H54 (cell line): Measurements from ENCODE around the gene CALCA.
A peak's percentile ranks its signal among the peaks of the same experiment; 100 is the strongest.
"Not testable (repeated sequence)": the region's sequence is repeated elsewhere in the genome, so short reads cannot be mapped to it uniquely, and the experiment has no call there.

Experiments used
- DNase-seq: peaks from one replicate; pipeline ENCODE4 v3.0.0; 2011; ENCODE audit warnings: low spot score, mixed read lengths; ENCODE audit not compliant: insufficient read length
- FAIRE-seq: peaks from 3 replicates; lab custom pipeline; 2011; peaks lifted over from hg19 to GRCh38; lab: Jason Lieb, UNC
- POLR2A ChIP-seq: IDR thresholded peaks from 2 replicates; pipeline ENCODE4 v1.6.1; 2011; ENCODE audit warnings: low read depth, mild to moderate bottlenecking, low read length

CALCA gene

GRCh38 chr11:14971865-14972580 is at the start of gene CALCA:
CALCA (minus strand) TSS chr11:14972351; CDS start chr11:14971192, 1,159 bp downstream.
- TF ChIP-seq POLR2A: no peak
- DNase-seq (no peak), FAIRE-seq (no peak)

DNA sequence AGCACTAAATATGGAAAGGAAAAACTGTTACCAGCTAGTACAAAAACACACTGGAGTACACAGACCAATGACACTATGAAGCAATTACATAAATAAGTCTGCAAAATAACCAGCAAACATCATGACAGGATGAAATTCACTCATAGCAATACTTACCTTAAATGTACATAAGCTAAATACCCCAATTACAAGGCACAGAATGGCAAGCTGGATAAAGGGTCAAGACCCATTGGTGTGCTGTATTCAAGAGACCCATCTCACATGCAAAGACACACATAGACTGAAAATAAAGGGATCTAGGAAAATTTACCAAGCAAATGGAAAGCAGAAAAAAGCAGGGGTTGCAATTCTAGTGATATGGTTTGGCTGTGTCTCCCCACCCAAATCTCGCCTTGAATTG is 44.0 kb upstream of the CALCA start:
- DNase-seq: no peak
- TF ChIP-seq POLR2A: no peak
- FAIRE-seq: no peak

DNA sequence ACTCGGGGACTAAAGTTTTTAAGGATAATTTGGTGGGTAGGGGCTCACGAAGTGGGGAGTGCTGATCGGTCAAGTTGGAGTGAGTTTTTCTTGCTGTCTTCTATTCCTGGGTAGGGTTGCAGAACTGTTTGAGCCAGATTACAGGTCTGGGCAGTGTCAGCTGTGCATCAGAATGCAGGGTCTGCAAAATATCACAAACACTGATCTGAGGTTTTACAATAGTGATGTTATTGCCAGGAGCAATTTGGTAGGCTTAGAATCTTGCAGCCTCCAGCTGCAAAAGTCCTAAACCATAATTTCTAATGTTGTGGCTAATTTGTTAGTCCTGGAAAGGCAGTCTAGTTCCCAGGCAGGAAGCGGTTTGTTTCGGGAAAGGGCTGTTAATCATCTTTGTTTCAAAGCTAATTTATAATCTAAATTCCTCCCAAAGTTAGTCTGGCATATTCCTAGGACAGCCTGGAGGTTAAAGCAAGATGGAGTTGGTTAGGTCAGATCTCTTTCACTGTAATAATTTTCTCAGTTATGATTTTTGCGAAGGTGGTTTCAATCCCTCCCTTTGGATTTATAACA is 39.7 kb upstream of the CALCA start:
- no peak for DNase-seq
- TF ChIP-seq POLR2A: no peak
- FAIRE-seq: no peak

DNA sequence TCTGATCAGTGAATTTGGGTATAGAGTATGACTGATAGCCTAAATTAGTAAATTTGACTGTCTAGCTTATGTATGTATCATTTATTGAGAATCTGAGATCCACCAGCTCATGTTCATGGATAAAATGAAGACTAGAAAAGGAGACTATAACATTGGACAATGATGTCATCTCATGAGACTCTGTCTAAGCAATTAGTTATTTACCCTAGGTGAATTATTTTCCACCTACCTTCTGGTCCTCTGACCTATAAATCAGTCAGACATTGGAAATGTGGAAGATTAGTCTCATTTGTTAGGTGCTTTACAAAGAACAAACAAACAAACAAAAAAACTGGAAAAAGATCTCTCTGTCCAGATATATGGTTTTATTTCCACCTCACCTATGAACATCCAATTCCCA is 38.7 kb upstream of the CALCA start:
- FAIRE-seq (no peak), DNase-seq (no peak)
- no peak for TF ChIP-seq POLR2A

- FAIRE-seq (no peak), DNase-seq (no peak)
These were observed 34.1 kb upstream of the CALCA start for GRCh38 chr11:15006139-15006759.

DNA sequence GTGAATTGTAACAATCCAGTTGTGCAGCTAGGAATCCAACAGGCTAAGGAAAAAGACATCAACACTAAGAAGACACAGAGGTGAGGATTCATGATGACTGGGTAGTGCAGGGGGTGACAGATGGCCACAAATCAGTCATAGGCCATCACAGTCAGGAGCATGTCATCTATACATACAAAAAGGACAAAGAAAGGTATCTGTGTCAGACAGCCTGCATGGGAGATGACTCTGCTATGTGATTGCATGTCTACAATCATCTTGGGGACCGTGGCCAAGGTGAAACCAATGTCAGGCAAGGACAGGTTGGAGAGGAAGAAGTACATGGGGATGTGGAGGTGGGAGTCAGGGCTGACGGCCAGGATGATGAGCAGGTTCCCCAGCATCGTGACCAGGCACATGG is 16.0 kb upstream of the CALCA start:
- FAIRE-seq, DNase-seq: not testable (repeated sequence)

More at GRCh38 chr11:15006139-15006759, 34.1 kb upstream of the CALCA start:
- TF ChIP-seq POLR2A: no peak

DNA sequence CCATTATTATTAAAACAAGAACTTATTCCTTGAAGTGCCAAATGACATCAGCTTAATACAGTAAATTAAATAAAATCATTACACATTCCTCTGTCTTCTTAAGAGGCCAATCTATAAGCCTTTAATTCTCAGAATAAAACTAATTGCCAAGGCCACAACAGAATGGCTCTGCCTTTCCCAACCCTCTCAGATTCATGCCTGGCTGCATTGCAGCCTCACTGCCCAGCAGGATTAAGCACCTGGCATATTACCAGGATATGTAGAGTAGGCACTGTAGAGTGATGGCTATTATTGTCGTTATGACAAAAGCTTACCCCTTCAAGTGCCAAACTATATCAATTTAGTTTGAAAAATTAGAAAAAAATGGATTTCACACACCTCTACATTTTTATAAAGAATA is 9.4 kb upstream of the CALCA start:
- TF ChIP-seq POLR2A: no peak
- FAIRE-seq: no peak

DNA sequence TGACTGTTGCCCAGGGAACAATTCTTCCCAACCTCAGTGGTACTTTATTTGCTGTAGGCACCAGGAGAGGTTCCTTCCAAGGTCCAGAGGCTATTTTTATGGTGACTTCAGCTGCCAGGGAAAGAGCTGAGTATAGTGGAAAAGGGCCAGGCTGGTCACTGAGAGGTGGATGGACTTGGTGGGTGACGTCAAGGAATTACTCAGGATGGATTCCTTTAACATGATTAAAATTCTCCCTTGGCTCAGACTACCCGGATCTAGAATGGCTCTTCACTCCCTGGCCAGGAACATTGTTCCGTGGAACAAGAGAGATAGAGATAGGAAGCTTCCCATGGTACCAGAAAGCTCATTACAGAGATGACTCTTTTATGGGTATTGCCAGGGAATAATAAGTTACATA is 8.7 kb upstream of the CALCA start:
- DNase-seq: peak; percentile 21
- FAIRE-seq: peak; percentile 77
- no peak for TF ChIP-seq POLR2A

More for the DNA sequence above, 9.4 kb upstream of the CALCA start:
- DNase-seq: no peak

DNA sequence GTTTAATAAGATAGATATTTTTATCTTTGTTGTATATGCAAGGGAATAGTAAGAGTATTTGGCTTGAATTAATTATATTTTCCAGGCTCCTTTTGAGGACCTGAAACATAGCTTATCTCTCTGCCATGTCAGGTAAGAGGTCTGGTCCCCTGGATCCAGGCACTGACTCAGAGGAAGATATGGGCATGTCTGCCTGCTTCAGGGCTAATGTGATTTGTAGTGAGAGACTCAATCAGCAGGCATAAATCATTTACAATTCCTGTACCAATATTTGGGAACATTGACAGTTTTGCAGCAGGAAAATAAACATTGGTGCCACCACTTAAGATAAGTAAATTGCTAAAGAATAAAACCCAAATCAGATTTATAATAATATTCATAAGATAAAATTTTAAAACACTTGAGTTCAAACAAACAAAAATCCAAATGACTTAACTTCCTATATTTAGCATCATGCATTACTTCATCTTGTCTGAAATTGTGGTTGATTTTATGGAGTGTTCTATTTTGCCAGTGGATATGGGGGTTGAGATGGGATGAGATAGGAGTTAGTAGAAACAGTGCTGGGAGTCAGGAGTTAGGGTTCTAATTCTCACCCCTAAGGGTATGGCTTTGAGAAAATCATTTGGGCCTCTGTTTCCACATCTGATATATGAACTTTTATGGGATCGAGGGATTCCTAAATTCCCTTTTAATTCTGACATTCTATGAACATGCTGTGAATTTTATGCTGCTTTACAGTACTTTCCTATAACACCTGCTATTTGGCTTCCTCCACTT is 5.1 kb upstream of the CALCA start:
- FAIRE-seq (no peak), DNase-seq (no peak)
- no peak for TF ChIP-seq POLR2A

DNA sequence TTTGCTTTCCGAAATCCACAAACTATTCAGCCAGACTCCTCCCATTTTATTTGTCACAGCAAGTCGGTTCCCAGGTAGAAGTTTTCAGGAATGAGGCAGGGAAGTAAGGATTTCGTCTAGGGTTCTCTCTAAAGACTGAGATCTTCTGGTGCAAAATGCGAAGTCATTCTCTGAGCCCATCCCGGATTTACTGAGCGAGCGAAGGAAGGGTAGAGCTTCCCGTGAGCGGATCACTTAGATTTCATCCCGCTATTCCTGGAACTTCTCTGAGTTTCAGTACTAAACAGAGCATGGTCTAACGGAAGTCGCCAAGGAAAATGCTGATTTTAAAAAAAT is 3.1 kb upstream of the CALCA start:
- TF ChIP-seq POLR2A: no peak

GRCh38 chr11:14974515-14975251 is 2.5 kb upstream of the CALCA start:
- no peak for FAIRE-seq
- DNase-seq: peak; percentile 21
- TF ChIP-seq POLR2A: no peak

More for the DNA sequence above, 3.1 kb upstream of the CALCA start:
- FAIRE-seq (no peak), DNase-seq (no peak)

- no peak for TF ChIP-seq POLR2A
- no peak for DNase-seq
- no peak for FAIRE-seq
These were observed 1.7 kb upstream of the CALCA start for GRCh38 chr11:14973621-14974514.
